GM19193 (cell line): Measurements from ENCODE around the gene PTPRT.

Experiments used
- POLR2A ChIP-seq: IDR thresholded peaks from 4 replicates; pipeline ENCODE4 v1.6.1; 2011; ENCODE audit not compliant: insufficient read depth, insufficient read length; ENCODE audit errors: extremely low read depth

The PTPRT gene

GRCh38 chr20:42123981-42124473 lies 1065.7 kb downstream of the PTPRT start:
- no peak for TF ChIP-seq POLR2A

- no peak for TF ChIP-seq POLR2A
Measured at GRCh38 chr20:42118409-42119125, 1071.1 kb downstream of the PTPRT start.

- TF ChIP-seq POLR2A, result no peak
Measured at GRCh38 chr20:42118001-42118400, 1071.7 kb downstream of the PTPRT start.

- TF ChIP-seq POLR2A, result no peak
Measured at GRCh38 chr20:42113236-42113635, 1076.5 kb downstream of the PTPRT start.

GRCh38 chr20:42112161-42112560 lies 1077.5 kb downstream of the PTPRT start:
- no peak for TF ChIP-seq POLR2A

- no peak for TF ChIP-seq POLR2A
Measured at GRCh38 chr20:42111349-42111748, 1078.4 kb downstream of the PTPRT start.

GRCh38 chr20:42110301-42110700 lies 1079.4 kb downstream of the PTPRT start:
- no peak for TF ChIP-seq POLR2A

GRCh38 chr20:42102000-42102399 lies 1087.7 kb downstream of the PTPRT start:
- no peak for TF ChIP-seq POLR2A

- no peak for TF ChIP-seq POLR2A
Measured at GRCh38 chr20:42100137-42100704, 1089.5 kb downstream of the PTPRT start.

- no peak for TF ChIP-seq POLR2A
Measured at GRCh38 chr20:42099101-42099500, 1090.6 kb downstream of the PTPRT start.

GRCh38 chr20:42098418-42098817 lies 1091.3 kb downstream of the PTPRT start:
- no peak for TF ChIP-seq POLR2A

GRCh38 chr20:42097741-42098140 lies 1092.0 kb downstream of the PTPRT start:
- no peak for TF ChIP-seq POLR2A

- TF ChIP-seq POLR2A, result no peak
Measured at GRCh38 chr20:42095221-42095620, 1094.5 kb downstream of the PTPRT start.

GRCh38 chr20:42093542-42094440 lies 1095.9 kb downstream of the PTPRT start:
- no peak for TF ChIP-seq POLR2A

- TF ChIP-seq POLR2A, result no peak
Measured at GRCh38 chr20:42093041-42093440, 1096.7 kb downstream of the PTPRT start.
